Adrenal gland (tissue), 5 donors: Measurements from ENCODE around the gene ABHD10.

Experiments used
- CTCF ChIP-seq, 6 experiments: fragments of 450-650 bp in 4 of 6; fragments of 200-600 bp in 2 of 6; sonication (generic) in 1 of 6; IDR thresholded peaks; 1 replicate in 5 of 6; 2 replicates in 1 of 6; pipeline versions ENCODE4 v1.5.1 to v1.8.0; 2016 to 2021; ENCODE audit warnings: antibody characterized with exemption in 6 of 6, mild to moderate bottlenecking in 2 of 6, moderate library complexity in 1 of 6
- POLR2A ChIP-seq, 2 donors: fragments of 450-650 bp; IDR thresholded peaks; one replicate each; pipeline ENCODE4 v1.6.1; 2017; ENCODE audit warnings: antibody characterized with exemption in 2 of 2, mild to moderate bottlenecking in 2 of 2, moderate library complexity in 1 of 2
- donor health status: DM: no; HTN: no; CAD: no.

- TF ChIP-seq POLR2A (IDR thresholded peaks at IDR 0.05) (no peak), CTCF (IDR thresholded peaks at IDR 0.05) (no peak)
Observed at GRCh38 chr3:111980716-111981456, 2.1 kb downstream of the ABHD10 start.
